Endothelial cell of umbilical vein (primary cell): ENCODE measurements around the gene IFT74. TPM values are rescaled to one million over a fixed set of nuclear protein-coding genes. Genes with fewer than 3 reads are reported as not detected.

Source experiments
- BruUV-seq: library from RNA; stranded (reverse); fragments of 400-500 nt; replicated peaks from 2 replicates; lab custom pipeline; 2021; lab: Mats Ljungman, UMichigan
- CTCF ChIA-PET: fragments of 300-600, 350-600 bp; sonication (Branson Sonifier 250); formaldehyde crosslinking; loops from one replicate; lab custom pipeline; 2021; ENCODE audit warnings: antibody characterized with exemption, inconsistent platforms; lab: Charles Lee
- POLR2A ChIA-PET: fragments of 300-600, 350-600 bp; sonication (Branson Sonifier 250); formaldehyde crosslinking; loops from one replicate; lab custom pipeline; 2021; ENCODE audit warnings: antibody characterized with exemption, inconsistent platforms; lab: Charles Lee
- DNase-seq: peaks from one replicate; pipeline ENCODE4 v3.0.0-alpha.2; 2011; ENCODE audit warnings: low read depth, low spot score
- FAIRE-seq: peaks from 2 replicates; lab custom pipeline; 2011; peaks lifted over from hg19 to GRCh38; lab: Jason Lieb, UNC
- H2AFZ ChIP-seq: 2 replicates; pipeline ENCODE4 v1.6.0; 2012; ENCODE audit warnings: low read depth, low read length, control low read depth, inconsistent platforms
- H3K27ac ChIP-seq: 2 replicates; pipeline ENCODE4 v1.5.1; 2011; ENCODE audit warnings: low read depth, mild to moderate bottlenecking, control low read depth, low read length, moderate library complexity; ENCODE audit not compliant: insufficient read depth
- H3K27me3 ChIP-seq, 2 experiments: 2 replicates each; pipeline versions ENCODE4 v1.6.0 to v1.6.1; 2011; ENCODE audit warnings: low read length in 2 of 2, mixed read lengths in 1 of 2; ENCODE audit not compliant: control insufficient read depth in 2 of 2, insufficient read depth in 2 of 2
- H3K36me3 ChIP-seq, 2 experiments: 2 replicates in 1 of 2; 3 replicates in 1 of 2; pipeline ENCODE4 v1.5.1; 2011; ENCODE audit warnings: low read length in 2 of 2, mild to moderate bottlenecking in 1 of 2, moderate library complexity in 1 of 2; ENCODE audit not compliant: control insufficient read depth in 2 of 2, insufficient read depth in 2 of 2; ENCODE audit errors: extremely low read depth in 1 of 2
- H3K4me1 ChIP-seq: 3 replicates; pipeline ENCODE4 v1.5.1; 2011; ENCODE audit warnings: mild to moderate bottlenecking, low read length; ENCODE audit not compliant: control insufficient read depth, insufficient read depth; ENCODE audit errors: extremely low read depth
- H3K4me2 ChIP-seq: 2 replicates; pipeline ENCODE4 v1.6.1; 2011; ENCODE audit warnings: low read length, control low read depth, mixed read lengths; ENCODE audit not compliant: insufficient read depth
- H3K4me3 ChIP-seq, 3 experiments: fragments of 200-600 bp in 1 of 3; sonication (generic), shearing (Covaris generic) in 1 of 3; replicated peaks in 1 of 3; 2 replicates each; pipeline ENCODE4 v1.5.1; 2011 to 2016; ENCODE audit warnings: control low read depth in 3 of 3, low read length in 3 of 3, mild to moderate bottlenecking in 2 of 3, inconsistent platforms in 1 of 3, low read depth in 1 of 3, moderate library complexity in 1 of 3; ENCODE audit not compliant: insufficient read depth in 1 of 3
- H3K79me2 ChIP-seq: 2 replicates; pipeline ENCODE4 v1.6.0; 2012; ENCODE audit warnings: low read length, inconsistent platforms; ENCODE audit not compliant: control insufficient read depth, insufficient read depth
- H3K9ac ChIP-seq: replicated peaks from 2 replicates; pipeline ENCODE3; 2011; ENCODE audit warnings: low read length, control low read depth; ENCODE audit not compliant: insufficient read depth; ENCODE audit errors: extremely low read depth
- H3K9me1 ChIP-seq: replicated peaks from 3 replicates; pipeline ENCODE4 v1.6.0; 2011; ENCODE audit warnings: mild to moderate bottlenecking, low read length; ENCODE audit not compliant: control insufficient read depth, insufficient read depth; ENCODE audit errors: extremely low read depth
- H3K9me3 ChIP-seq: replicated peaks from 2 replicates; pipeline ENCODE4 v1.5.1; 2012; ENCODE audit warnings: low read length, inconsistent platforms; ENCODE audit not compliant: control insufficient read depth, insufficient read depth
- H4K20me1 ChIP-seq: replicated peaks from 2 replicates; pipeline ENCODE3; 2011; ENCODE audit warnings: mild to moderate bottlenecking, low read length; ENCODE audit not compliant: control insufficient read depth, insufficient read depth; ENCODE audit errors: extremely low read depth
- CTCF ChIP-seq, 2 donors: IDR thresholded peaks; 1 replicate in 1 of 2; 2 replicates in 1 of 2; pipeline ENCODE4 v1.5.1; 2011; ENCODE audit warnings: low read length in 2 of 2, mild to moderate bottlenecking in 2 of 2, moderate library complexity in 2 of 2, control low read depth in 1 of 2, inconsistent platforms in 1 of 2, low read depth in 1 of 2; ENCODE audit not compliant: insufficient read depth in 1 of 2; ENCODE audit errors: extremely low read depth in 1 of 2
- EZH2 ChIP-seq: IDR thresholded peaks from 2 replicates; pipeline ENCODE4 v1.6.1; 2012; ENCODE audit warnings: borderline replicate concordance, low read depth, mild to moderate bottlenecking, moderate library complexity, low read length, inconsistent platforms; ENCODE audit not compliant: severe bottlenecking
- FOS ChIP-seq: IDR thresholded peaks from 2 replicates; pipeline ENCODE4 v1.6.1; 2011; ENCODE audit warnings: mild to moderate bottlenecking, low read length, moderate library complexity, borderline replicate concordance; ENCODE audit not compliant: insufficient read depth
- GATA2 ChIP-seq: IDR thresholded peaks from 2 replicates; pipeline ENCODE4 v1.7.0; 2011; ENCODE audit warnings: low read depth, mild to moderate bottlenecking, moderate library complexity, mixed read lengths, low read length; ENCODE audit not compliant: insufficient read length, insufficient read depth
- JUN ChIP-seq: IDR thresholded peaks from 2 replicates; pipeline ENCODE4 v1.6.1; 2011; ENCODE audit warnings: borderline replicate concordance, low read depth; ENCODE audit not compliant: insufficient read length, insufficient read depth
- MAX ChIP-seq: IDR thresholded peaks from 2 replicates; pipeline ENCODE4 v1.6.1; 2011; ENCODE audit not compliant: insufficient read depth, insufficient read length
- MYC ChIP-seq: IDR thresholded peaks from one replicate; pipeline ENCODE4 v1.6.1; 2011; ENCODE audit warnings: mild to moderate bottlenecking, low read depth, low read length
- POLR2A ChIP-seq: IDR thresholded peaks from 2 replicates; pipeline ENCODE4 v1.6.1; 2012; ENCODE audit warnings: low read depth, mild to moderate bottlenecking, control low read depth, low read length
- POLR2AphosphoS5 ChIP-seq: IDR thresholded peaks from 2 replicates; pipeline ENCODE4 v1.6.1; 2012; ENCODE audit warnings: low read depth, mild to moderate bottlenecking, control low read depth, low read length, moderate library complexity; ENCODE audit not compliant: insufficient read depth
- dilution Hi-C: fragments of 300-500 bp; cut with MboI; formaldehyde crosslinking; loops from one replicate; pipeline ENCODE4 v1.15.0; 2019; ENCODE audit warnings: low sequenced_read_pairs; ENCODE audit not compliant: extremely low pct_ligation_motif_present
- intact Hi-C: fragments of 100-400 bp; cut with micrococcal nuclease; formaldehyde crosslinking; loops from one replicate; pipeline ENCODE4 v1.10.0; 2022
- polyA plus RNA-seq, 4 experiments: library from polyadenylated mRNA; depleted of rRNA in 3 of 4; stranded (reverse) in 3 of 4; unstranded in 1 of 4; fragments of >200 nt; gene quantifications; 2 replicates each; pipeline versions ENCODE4 v1.2.1 to v1.2.3, GENCODE V29; 2011 to 2012; ENCODE audit warnings: missing spikeins in 1 of 4
- total RNA-seq: library from RNA; stranded (reverse); gene quantifications from 2 replicates; pipeline ENCODE4 v1.2.3, GENCODE V29; 2021

IFT74 gene
- total and polyA plus RNA-seq, 2 donors (not counting 3 experiments of a cell fraction or from before 2014, with no cell fraction given) = 3.4 to 10.8 TPM

- H3K9me1 ChIP-seq = no peaks in the 10 kb centered on the region
- intact Hi-C loops = loop anchor here (5.0 kb wide), 1 partner anchor 168 kb away; no protein-coding TSS in a partner anchor
- no peak for FAIRE-seq
- no peak overlapping the region for H3K27ac ChIP-seq
- POLR2A ChIA-PET = no interaction called here
- H3K36me3 ChIP-seq = no peaks in the 10 kb centered on the region
- no peak for DNase-seq
- H3K27me3 ChIP-seq = no peaks in the 10 kb centered on the region
- H3K9me3 ChIP-seq = no peaks in the 10 kb centered on the region
- peaks cover 23% of the 10 kb centered on the region for H3K79me2 ChIP-seq
- TF ChIP-seq JUN (no peak), MAX (no peak), GATA2 (no peak), CTCF (IDR thresholded peaks at IDR 0.05; ENCODE audit: extremely low read depth in 1 of 2, insufficient read depth in 1 of 2, low read depth in 1 of 2, low read length in 2 of 2) (no peak), POLR2AphosphoS5 (no peak), MYC (no peak), FOS (no peak), EZH2 (no peak), POLR2A (no peak)
- no peak overlapping the region for H3K4me2 ChIP-seq
- dilution Hi-C loops = no loop called here
- no peaks in the 10 kb centered on the region for H4K20me1 ChIP-seq
- H2AFZ ChIP-seq = no peak overlapping the region
- peaks cover 15% of the 10 kb centered on the region for H3K4me1 ChIP-seq
- H3K4me3 ChIP-seq = no peak overlapping the region
- BruUV-seq = no TSS peak
- CTCF ChIA-PET = no interaction called here
- no peak overlapping the region for H3K9ac ChIP-seq
These were observed 6.6 kb upstream of the IFT74 start for GRCh38 chr9:26949637-26950069.
